PC-3 (cell line): Measurements from ENCODE around the gene IFI30.

ENCODE experiments used
- EZH2 ChIP-seq: fragments of 300-600 bp; sonication (generic); IDR thresholded peaks from one replicate; pipeline ENCODE4 v1.6.1; 2017; ENCODE audit warnings: antibody characterized with exemption, mild to moderate bottlenecking, low read length; ENCODE audit not compliant: unreplicated experiment
- EZH2phosphoT487 ChIP-seq: fragments of 300-600 bp; sonication (generic); IDR thresholded peaks from 2 replicates; pipeline ENCODE4 v1.6.1; 2018; ENCODE audit warnings: mild to moderate bottlenecking, antibody characterized with exemption, low read length, borderline replicate concordance
- TF ChIP-seq, protein P1 (sequence below): fragments of 300-600 bp; sonication (generic); conservative IDR thresholded peaks from 2 replicates; pipeline ENCODE4 v1.5.1; 2017; ENCODE audit warnings: antibody characterized with exemption, low read depth, mild to moderate bottlenecking, low read length

DNA sequence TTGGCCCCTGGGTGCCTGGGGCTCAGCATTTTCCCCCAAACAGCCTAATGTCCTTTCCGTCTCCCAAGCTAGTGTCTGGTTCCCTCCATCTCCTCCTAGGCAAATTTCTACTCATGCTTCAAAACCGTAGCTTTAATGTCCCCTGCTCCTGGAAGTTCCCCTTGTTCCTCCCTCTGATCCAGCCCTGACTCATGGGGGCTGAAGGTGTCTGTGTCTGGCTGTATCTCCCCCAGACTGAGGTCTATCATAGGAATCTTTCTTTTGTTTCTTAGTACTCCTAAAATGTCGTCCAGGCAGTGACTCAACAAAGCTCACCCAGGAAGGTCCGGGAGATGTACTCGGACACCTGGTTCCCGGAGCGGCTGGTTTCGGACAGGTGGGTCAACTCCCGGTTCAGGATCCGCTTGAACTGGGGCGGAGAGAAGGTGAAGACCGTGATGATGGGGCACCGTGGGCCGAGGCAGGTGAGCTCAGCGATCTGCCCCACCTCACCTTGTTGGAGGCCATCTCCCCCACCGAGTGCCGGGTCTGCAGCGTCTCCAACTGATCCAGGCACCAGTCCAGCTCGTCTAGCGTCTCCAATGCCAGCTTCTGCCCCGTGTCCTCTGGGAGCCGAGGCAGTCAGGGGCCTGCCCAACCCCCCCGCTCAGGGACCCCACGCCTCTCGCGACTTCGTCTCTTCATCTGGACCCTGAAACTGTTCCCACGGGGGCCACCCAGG is 46.5 kb downstream of the IFI30 start:
- TF ChIP-seq, protein P1, sequence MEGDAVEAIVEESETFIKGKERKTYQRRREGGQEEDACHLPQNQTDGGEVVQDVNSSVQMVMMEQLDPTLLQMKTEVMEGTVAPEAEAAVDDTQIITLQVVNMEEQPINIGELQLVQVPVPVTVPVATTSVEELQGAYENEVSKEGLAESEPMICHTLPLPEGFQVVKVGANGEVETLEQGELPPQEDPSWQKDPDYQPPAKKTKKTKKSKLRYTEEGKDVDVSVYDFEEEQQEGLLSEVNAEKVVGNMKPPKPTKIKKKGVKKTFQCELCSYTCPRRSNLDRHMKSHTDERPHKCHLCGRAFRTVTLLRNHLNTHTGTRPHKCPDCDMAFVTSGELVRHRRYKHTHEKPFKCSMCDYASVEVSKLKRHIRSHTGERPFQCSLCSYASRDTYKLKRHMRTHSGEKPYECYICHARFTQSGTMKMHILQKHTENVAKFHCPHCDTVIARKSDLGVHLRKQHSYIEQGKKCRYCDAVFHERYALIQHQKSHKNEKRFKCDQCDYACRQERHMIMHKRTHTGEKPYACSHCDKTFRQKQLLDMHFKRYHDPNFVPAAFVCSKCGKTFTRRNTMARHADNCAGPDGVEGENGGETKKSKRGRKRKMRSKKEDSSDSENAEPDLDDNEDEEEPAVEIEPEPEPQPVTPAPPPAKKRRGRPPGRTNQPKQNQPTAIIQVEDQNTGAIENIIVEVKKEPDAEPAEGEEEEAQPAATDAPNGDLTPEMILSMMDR: no peak
- TF ChIP-seq EZH2phosphoT487: no peak
- no peak for TF ChIP-seq EZH2
